SK-N-SH treated with all-trans-retinoic acid at 6 μM for 48 hours (cell line): ENCODE results near the gene HPN.

Source experiments
- ARNTL ChIP-seq: fragments of 450-650 bp; formaldehyde crosslinking; IDR thresholded peaks from 2 replicates; pipeline ENCODE4 v1.5.0; 2020; ENCODE audit warnings: low read depth, mild to moderate bottlenecking, moderate library complexity, borderline replicate concordance
- ZC3H10 ChIP-seq: fragments of 250-450 bp; sonication (Bioruptor Pico); IDR thresholded peaks from 2 replicates; pipeline ENCODE4 v1.5.1; 2021; ENCODE audit warnings: mild to moderate bottlenecking, moderate library complexity
- ZFP3 ChIP-seq: fragments of 250-450 bp; sonication (Bioruptor Pico); IDR thresholded peaks from 2 replicates; pipeline ENCODE4 v1.5.0; 2020; ENCODE audit warnings: mild to moderate bottlenecking, moderate library complexity
- ZFP30 ChIP-seq: fragments of 450-650 bp; formaldehyde crosslinking; IDR thresholded peaks from 2 replicates; pipeline ENCODE4 v1.5.0; 2022; ENCODE audit warnings: mild to moderate bottlenecking, moderate library complexity
- TF ChIP-seq, protein P1 (sequence below): fragments of 250-450 bp; sonication (Bioruptor Pico); IDR thresholded peaks from 2 replicates; pipeline ENCODE4 v1.5.1; 2020; ENCODE audit warnings: low read depth, mild to moderate bottlenecking, moderate library complexity

DNA sequence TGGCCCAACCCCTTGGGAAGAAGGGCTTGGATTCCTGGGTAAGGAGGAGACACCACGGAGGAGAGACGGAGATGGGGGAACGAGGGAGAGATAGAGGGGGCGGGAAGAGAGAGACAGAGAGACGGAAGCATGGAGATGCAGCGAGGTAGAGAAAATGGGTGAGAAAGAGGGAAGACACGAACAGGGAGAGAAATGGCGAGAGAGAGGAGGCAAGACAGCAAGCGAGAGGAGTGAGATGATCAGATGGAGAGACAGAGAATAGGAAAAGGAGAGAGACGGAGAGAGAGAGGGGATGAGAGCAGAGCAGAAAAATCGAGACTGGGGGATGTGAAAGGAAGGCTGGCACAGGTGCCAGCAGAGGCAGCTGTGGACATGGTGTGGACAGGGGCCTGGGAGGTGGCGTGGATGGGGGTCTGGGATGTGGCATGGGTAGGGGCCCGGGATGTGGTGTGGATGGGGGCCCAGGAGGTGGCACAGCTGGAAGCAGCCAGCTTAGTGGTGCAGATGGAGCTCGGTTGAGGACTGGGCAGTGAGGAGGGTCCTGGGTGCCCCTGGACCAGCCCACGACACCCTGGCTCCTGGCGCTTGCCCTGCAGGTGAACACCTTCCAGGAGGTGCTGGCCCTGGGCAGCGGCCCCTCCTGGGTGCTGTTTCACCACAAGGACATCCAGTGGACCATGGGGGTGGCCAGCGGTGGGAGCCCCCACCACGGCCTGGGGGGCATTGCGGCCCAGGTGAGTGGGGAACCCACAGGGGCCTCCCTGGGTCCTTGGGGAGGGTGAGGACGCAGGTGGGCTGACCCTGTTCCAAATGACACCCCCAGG, 33.9 kb downstream of the HPN start:
- no peak for TF ChIP-seq ZFP30
- TF ChIP-seq ZC3H10 (CRISPR knock-in tag) = no peak
- TF ChIP-seq ARNTL = no peak
- TF ChIP-seq ZFP3 (CRISPR knock-in tag) = no peak
- TF ChIP-seq, protein P1, sequence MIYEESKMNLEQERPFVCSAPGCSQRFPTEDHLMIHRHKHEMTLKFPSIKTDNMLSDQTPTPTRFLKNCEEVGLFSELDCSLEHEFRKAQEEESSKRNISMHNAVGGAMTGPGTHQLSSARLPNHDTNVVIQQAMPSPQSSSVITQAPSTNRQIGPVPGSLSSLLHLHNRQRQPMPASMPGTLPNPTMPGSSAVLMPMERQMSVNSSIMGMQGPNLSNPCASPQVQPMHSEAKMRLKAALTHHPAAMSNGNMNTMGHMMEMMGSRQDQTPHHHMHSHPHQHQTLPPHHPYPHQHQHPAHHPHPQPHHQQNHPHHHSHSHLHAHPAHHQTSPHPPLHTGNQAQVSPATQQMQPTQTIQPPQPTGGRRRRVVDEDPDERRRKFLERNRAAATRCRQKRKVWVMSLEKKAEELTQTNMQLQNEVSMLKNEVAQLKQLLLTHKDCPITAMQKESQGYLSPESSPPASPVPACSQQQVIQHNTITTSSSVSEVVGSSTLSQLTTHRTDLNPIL (CRISPR knock-in tag) = no peak
